K562 (cell line): ENCODE measurements around the gene DCUN1D1. TPM values are rescaled to one million over a fixed set of nuclear protein-coding genes. Genes with fewer than 3 reads are reported as not detected.
A peak's percentile ranks its signal among the peaks of the same experiment; 100 is the strongest.

ENCODE experiments used
- ARID3A ChIP-seq: IDR thresholded peaks from 2 replicates; pipeline ENCODE4 v1.6.1; 2012; ENCODE audit warnings: low read depth, low read length, improper control_type of control experiment, borderline replicate concordance
- ATF1 ChIP-seq, 2 experiments: fragments of 450-650 bp in 1 of 2; IDR thresholded peaks; 2 replicates each; pipeline ENCODE4 v1.6.1; 2016; ENCODE audit warnings: missing compliant biosample characterization in 1 of 2, missing genetic modification characterization in 1 of 2
- BMI1 ChIP-seq: fragments of 150-350 bp; IDR thresholded peaks from 2 replicates; pipeline ENCODE4 v1.6.1; 2014; ENCODE audit warnings: low read length
- CTBP1 ChIP-seq: fragments of 450-650 bp; IDR thresholded peaks from 2 replicates; pipeline ENCODE4 v1.6.1; 2016; ENCODE audit warnings: borderline replicate concordance
- E2F5 ChIP-seq: sonication (generic); formaldehyde crosslinking; IDR thresholded peaks from 2 replicates; pipeline ENCODE4 v1.8.0; 2022; ENCODE audit warnings: mild to moderate bottlenecking, missing genetic modification reagents
- GABPB2 ChIP-seq: fragments of 250-450 bp; sonication (Bioruptor Pico); conservative IDR thresholded peaks from 2 replicates; pipeline ENCODE4 v1.5.1; 2021; ENCODE audit warnings: mild to moderate bottlenecking
- KLF6 ChIP-seq: fragments of 250-450 bp; sonication (Bioruptor Pico); IDR thresholded peaks from 2 replicates; pipeline ENCODE4 v1.4.0; 2020; ENCODE audit warnings: mild to moderate bottlenecking, moderate library complexity, borderline replicate concordance
- LCOR ChIP-seq: sonication (generic); formaldehyde crosslinking; IDR thresholded peaks from 2 replicates; pipeline ENCODE4 v1.8.0; 2022; ENCODE audit warnings: mild to moderate bottlenecking, missing genetic modification reagents
- NCOR1 ChIP-seq: fragments of 450-650 bp; IDR thresholded peaks from 2 replicates; pipeline ENCODE4 v1.6.1; 2016; ENCODE audit warnings: mild to moderate bottlenecking, moderate library complexity
- NFRKB ChIP-seq: fragments of 450-650 bp; IDR thresholded peaks from 2 replicates; pipeline ENCODE4 v1.6.1; 2016; ENCODE audit warnings: low read depth
- NFYB ChIP-seq: IDR thresholded peaks from 2 replicates; pipeline ENCODE4 v1.6.1; 2011; ENCODE audit warnings: mild to moderate bottlenecking, moderate library complexity; ENCODE audit not compliant: insufficient read length; ENCODE audit errors: extremely low read depth
- NR3C1 ChIP-seq: sonication (generic); formaldehyde crosslinking; IDR thresholded peaks from 2 replicates; pipeline ENCODE4 v1.8.1; 2022; ENCODE audit warnings: missing genetic modification reagents
- PHF21A ChIP-seq: fragments of 450-650 bp; IDR thresholded peaks from 2 replicates; pipeline ENCODE4 v1.6.1; 2017; ENCODE audit warnings: low read depth, borderline replicate concordance
- POLR2B ChIP-seq: fragments of 450-650 bp; IDR thresholded peaks from 2 replicates; pipeline ENCODE4 v1.6.1; 2018; ENCODE audit warnings: low read depth; ENCODE audit not compliant: partially characterized antibody
- RBBP5 ChIP-seq: fragments of 200-600 bp; sonication (generic); IDR thresholded peaks from 2 replicates; pipeline ENCODE4 v1.6.1; 2012; ENCODE audit warnings: borderline replicate concordance, mild to moderate bottlenecking, low read length, control low read depth, inconsistent platforms; ENCODE audit not compliant: insufficient read depth, poor library complexity, severe bottlenecking
- RBM34 ChIP-seq: fragments of 200-400 bp; formaldehyde crosslinking; IDR thresholded peaks from 2 replicates; pipeline ENCODE4 v1.6.1; 2018; ENCODE audit warnings: low read length, borderline replicate concordance; ENCODE audit not compliant: insufficient read depth
- TAF7 ChIP-seq: fragments of 450-650 bp; IDR thresholded peaks from 2 replicates; pipeline ENCODE4 v1.6.1; 2016; ENCODE audit warnings: missing genetic modification characterization, missing compliant biosample characterization
- TAF9B ChIP-seq: fragments of 450-650 bp; IDR thresholded peaks from 2 replicates; pipeline ENCODE4 v1.6.1; 2018; ENCODE audit warnings: mild to moderate bottlenecking; ENCODE audit not compliant: partially characterized antibody
- ZFP1 ChIP-seq: fragments of 450-650 bp; formaldehyde crosslinking; IDR thresholded peaks from 2 replicates; pipeline ENCODE4 v1.4.0; 2020; ENCODE audit warnings: mild to moderate bottlenecking, mixed read lengths
- ZNF274 ChIP-seq: IDR thresholded peaks from 2 replicates; pipeline ENCODE4 v1.6.1; 2011; ENCODE audit warnings: low read depth, mild to moderate bottlenecking, low read length, moderate library complexity, borderline replicate concordance
- ZNF316 ChIP-seq: fragments of 450-650 bp; IDR thresholded peaks from 2 replicates; pipeline ENCODE4 v1.6.1; 2016
- ZNF445 ChIP-seq: fragments of 250-450 bp; sonication (Bioruptor Pico); IDR thresholded peaks from 2 replicates; pipeline ENCODE4 v1.4.0; 2020; ENCODE audit warnings: low read depth, mild to moderate bottlenecking, moderate library complexity
- ZNF518B ChIP-seq: fragments of 250-450 bp; sonication (Bioruptor Pico); IDR thresholded peaks from 2 replicates; pipeline ENCODE4 v1.5.0; 2021; ENCODE audit warnings: mild to moderate bottlenecking, moderate library complexity
- ZSCAN32 ChIP-seq: fragments of 450-650 bp; formaldehyde crosslinking; IDR thresholded peaks from 2 replicates; pipeline ENCODE4 v1.4.0; 2020; ENCODE audit warnings: mild to moderate bottlenecking, moderate library complexity
- polyA plus RNA-seq, 8 experiments: library from polyadenylated mRNA; depleted of rRNA in 4 of 8; stranded (reverse) in 5 of 8; unstranded in 3 of 8; fragments of >200 nt; fragmentation: Nextera tagmentation in 2 of 8; fragmentation: Illumina TruSeq in 1 of 8; extraction: Ambion mirVana in 2 of 8; extraction: Trizol in 1 of 8; gene quantifications; 2 replicates each; pipeline versions ENCODE4 v1.2.1 to v1.2.3, GENCODE V29; 2011 to 2014; ENCODE audit warnings: inconsistent platforms in 1 of 8, missing spikeins in 1 of 8
- total RNA-seq, 7 experiments: library from RNA; depleted of rRNA in 6 of 7; stranded (reverse); fragments of >200 nt in 6 of 7; fragmentation: Illumina TruSeq in 2 of 7; extraction: Trizol in 2 of 7; gene quantifications; 2 replicates each; pipeline versions ENCODE4 v1.2.1 to v1.2.3, GENCODE V29; 2011 to 2021; ENCODE audit warnings: low replicate concordance in 1 of 7

DCUN1D1 gene
- total and polyA plus RNA-seq, 9 of the 15 experiments (the other 6 are each of a cell fraction or from before 2014, with no cell fraction given), result 11.4 to 46.8 (median 28.2) TPM

- TF ChIP-seq POLR2B (no peak), NFRKB (no peak), LCOR (no peak), PHF21A (no peak), CTBP1 (peak; percentile 18; the same call in 1 of the 2 replicates), NFYB (no peak), ZSCAN32 (CRISPR knock-in tag) (peak; percentile 74; the same call in 1 of the 2 replicates), GABPB2 (no peak), ZFP1 (no peak), ARID3A (no peak), ZNF274 (no peak), NCOR1 (no peak), E2F5 (no peak), ZNF316 (peak; percentile 64), NR3C1 (CRISPR knock-in tag) (no peak), ZNF445 (no peak), ZNF518B (CRISPR knock-in tag) (no peak), ATF1 (CRISPR knock-in tag; IDR thresholded peaks at IDR 0.05) (no peak), ATF1 (tag; IDR thresholded peaks at IDR 0.05) (no peak), KLF6 (no peak), TAF7 (no peak), TAF9B (peak; percentile 36), RBBP5 (no peak), RBM34 (no peak), BMI1 (no peak)
Measured at GRCh38 chr3:182921665-182922355, 58.5 kb downstream of the DCUN1D1 start (continued).
